Stomach (tissue), 4 donors: Measurements from ENCODE around the gene FAM193A.

ENCODE experiments used
- EP300 ChIP-seq: sonication (generic); formaldehyde crosslinking; IDR thresholded peaks from one replicate; pipeline ENCODE4 v1.6.1; 2017; ENCODE audit warnings: antibody characterized with exemption
- POLR2A ChIP-seq, 4 donors: fragments of 450-650 bp; IDR thresholded peaks; one replicate each; pipeline ENCODE4 v1.6.1; 2016; ENCODE audit warnings: antibody characterized with exemption in 4 of 4, control low read depth in 2 of 4, mild to moderate bottlenecking in 1 of 4, moderate library complexity in 1 of 4

- TF ChIP-seq EP300 = no peak
- no peak for TF ChIP-seq POLR2A (IDR thresholded peaks at IDR 0.05)
These were observed 185.6 kb downstream of the FAM193A start for GRCh38 chr4:2722033-2722432.
